HL-60 (cell line): ENCODE measurements around the gene KCNK7.

Experiments
- CTCF ChIP-seq: IDR thresholded peaks from one replicate; pipeline ENCODE4 v1.5.1; 2011; ENCODE audit warnings: low read length, control low read depth, inconsistent platforms; ENCODE audit not compliant: insufficient read depth
- SPI1 ChIP-seq: IDR thresholded peaks from 2 replicates; pipeline ENCODE4 v1.6.1; 2012; ENCODE audit warnings: low read depth, mild to moderate bottlenecking, borderline replicate concordance

GRCh38 chr11:65575568-65576231 is 19.9 kb downstream of the KCNK7 start, which contains the start of gene EHBP1L1:
- TF ChIP-seq CTCF (no peak), SPI1 (peak; percentile 75; the same call in 1 of the 2 replicates)
